Left cardiac atrium (tissue), 4 donors: ENCODE results near the gene SCART1. TPM values are rescaled to one million over a fixed set of nuclear protein-coding genes. Genes with fewer than 3 reads are reported as not detected.
"Not testable (repeated sequence)": the region's sequence is repeated elsewhere in the genome, so short reads cannot be mapped to it uniquely, and the experiment has no call there.

Experiments used
- ATAC-seq, 2 donors: fragments of 200-7000 bp; cut with Tn5 transposase; one replicate each; pipeline ENCODE4 v1.9.1; 2020; ENCODE audit warnings: mild to moderate bottlenecking in 2 of 2, moderate library complexity in 2 of 2
- DNase-seq: peaks from one replicate; pipeline ENCODE4 v3.0.0-alpha.2; 2020
- intact Hi-C, 2 donors: fragments of 100-400 bp; cut with DNase I; formaldehyde crosslinking; loops; one replicate each; pipeline versions ENCODE4 v1.14.1 to v1.15.1; 2022 to 2023
- total RNA-seq, 2 donors: library from RNA; stranded (reverse); fragmentation: NEBNext Ultra II Directional; extraction: Animal tissue kit (Norgen Biotek cat#: 25700); gene quantifications; one replicate each; pipeline ENCODE4 v1.2.1, GENCODE V29; 2021
- donor health status: DM: no; HTN: yes; CAD: no.
- donor health status: DM: no; HTN: yes; CAD: no; lungs with severe emphysema.
- donor health status: DM: yes; HTN: yes; CAD: no.
- donor health status: Dilated cardiomyopathy.

Gene SCART1
- total RNA-seq, 2 donors from 2014 or later = 0.27 to 0.94 TPM

DNA sequence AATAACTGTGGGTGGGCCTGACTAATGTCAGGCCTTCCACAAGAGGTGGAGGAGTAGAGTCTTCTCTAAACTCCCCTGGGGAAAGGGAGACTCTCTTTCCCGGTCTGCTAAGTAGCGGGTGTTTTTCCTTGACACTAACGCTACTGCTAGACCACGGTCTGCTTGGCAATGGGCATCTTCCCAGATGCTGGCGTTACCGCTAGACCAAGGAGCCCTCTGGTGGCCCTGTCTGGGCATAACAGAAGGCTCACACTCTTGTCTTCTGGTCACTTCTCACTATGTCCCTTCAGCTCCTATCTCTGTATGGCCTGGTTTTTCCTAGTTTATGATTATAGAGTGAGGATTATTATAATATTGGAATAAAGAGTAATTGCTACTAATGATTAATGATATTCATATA is 43.6 kb downstream of the SCART1 start:
- DNase-seq, ATAC-seq, intact Hi-C loops: not testable (repeated sequence)

DNA sequence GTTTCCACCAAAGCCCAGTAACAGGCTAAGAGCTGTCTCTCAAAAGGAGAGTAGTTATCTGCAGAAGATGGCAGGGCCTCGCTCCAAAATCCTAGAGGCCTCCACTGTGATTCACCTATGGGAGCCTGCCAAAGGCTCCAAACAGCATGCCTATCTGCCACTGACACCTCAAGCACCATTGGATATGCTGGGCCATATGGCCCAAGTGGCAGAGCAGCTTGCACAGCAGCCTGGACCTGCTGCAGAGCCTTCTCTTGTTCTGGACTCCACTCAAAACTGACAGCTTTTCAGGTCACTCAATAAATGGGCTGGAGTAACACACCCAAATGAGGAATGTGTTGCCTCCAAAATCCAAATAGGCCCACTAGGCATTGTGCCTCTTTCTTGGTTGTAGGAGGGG is 45.4 kb downstream of the SCART1 start:
- ATAC-seq, intact Hi-C loops, DNase-seq: not testable (repeated sequence)

DNA sequence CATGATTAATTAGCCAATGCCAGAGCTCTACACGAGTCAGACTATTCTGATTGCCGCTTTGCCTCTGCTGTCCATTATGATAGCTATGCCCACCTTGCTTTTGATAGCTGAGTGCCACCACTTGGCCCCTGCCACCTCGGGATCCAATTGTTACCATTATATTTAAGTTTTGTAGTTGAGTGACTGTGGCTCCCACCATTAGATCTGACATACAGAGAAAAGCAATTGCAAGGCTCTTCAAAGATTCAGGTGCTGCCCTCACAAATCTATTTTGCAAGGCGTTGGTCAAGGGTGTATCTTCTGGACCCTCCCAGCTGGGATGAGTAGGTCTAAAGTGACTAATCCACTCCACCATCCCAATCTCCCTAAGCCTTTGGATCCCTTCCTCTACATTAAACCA is 47.2 kb downstream of the SCART1 start:
- ATAC-seq, DNase-seq, intact Hi-C loops: not testable (repeated sequence)

DNA sequence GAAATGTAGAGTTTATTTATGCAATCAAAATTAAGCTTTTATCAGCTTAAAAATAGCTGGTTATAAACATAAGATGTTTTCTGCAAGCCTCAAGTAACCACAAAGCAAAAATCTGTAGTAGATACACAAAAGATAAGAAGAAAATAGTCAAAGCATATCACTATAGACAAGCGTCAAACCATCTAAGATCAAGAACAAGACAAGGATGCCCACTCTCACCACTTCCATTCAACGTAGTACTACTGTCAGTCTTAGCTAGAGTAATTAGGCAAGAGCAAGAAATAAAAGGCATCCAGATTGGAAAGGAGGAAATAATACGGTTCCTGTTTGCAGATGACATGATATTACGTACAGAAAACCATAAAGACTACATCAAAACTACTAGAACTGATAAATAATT is 56.0 kb downstream of the SCART1 start:
- no peak for DNase-seq
- ATAC-seq = no peak
- intact Hi-C loops = no loop called here

DNA sequence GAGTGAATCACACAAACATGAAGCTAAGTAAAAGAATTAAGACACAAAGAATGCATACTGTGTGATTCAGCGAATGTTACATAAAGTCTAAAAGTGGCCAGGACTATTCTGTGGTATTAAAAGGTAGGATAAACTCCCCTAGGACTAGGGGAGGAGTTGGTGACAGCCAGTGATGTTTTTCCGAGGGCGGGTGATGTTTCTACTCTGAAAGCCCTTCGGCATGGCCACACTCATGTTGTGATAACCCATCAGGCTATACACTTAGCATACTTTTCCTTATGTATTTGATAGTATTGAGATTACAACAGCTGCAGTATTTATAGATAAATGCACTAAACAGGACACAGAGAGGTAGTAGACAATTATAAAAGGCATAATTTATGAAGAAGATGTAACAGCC is 57.7 kb downstream of the SCART1 start:
- intact Hi-C loops = no loop called here
- DNase-seq = no peak
- ATAC-seq = no peak

DNA sequence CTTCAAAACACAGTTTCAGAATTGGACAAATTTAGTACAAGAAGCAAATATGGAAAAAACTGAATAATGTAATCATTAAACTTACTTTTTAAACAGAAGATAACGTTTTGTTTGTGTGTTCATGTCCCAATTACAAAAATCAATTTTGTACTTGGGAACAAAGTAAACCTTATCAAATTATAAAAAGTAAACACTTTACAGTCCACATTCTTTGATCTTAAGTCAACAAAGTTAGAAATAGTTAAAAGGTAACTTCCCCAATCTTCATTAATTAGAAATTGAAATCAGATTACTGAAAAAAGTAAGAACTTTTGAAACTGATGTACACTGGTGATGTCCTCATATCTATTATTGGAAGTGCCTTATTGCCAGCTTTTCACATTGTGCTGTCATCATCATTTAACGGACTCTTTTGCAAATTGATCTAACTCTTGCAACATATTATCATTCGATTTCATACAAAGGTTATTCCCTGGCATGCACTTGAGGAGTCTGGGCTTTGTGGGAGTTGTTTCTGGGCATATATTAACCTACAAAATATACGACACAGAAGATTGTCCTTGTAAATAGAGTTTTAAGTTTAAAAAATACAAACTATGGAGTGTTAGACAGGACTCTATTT is 58.3 kb downstream of the SCART1 start:
- intact Hi-C loops = no loop called here
- no peak for ATAC-seq
- DNase-seq = no peak

DNA sequence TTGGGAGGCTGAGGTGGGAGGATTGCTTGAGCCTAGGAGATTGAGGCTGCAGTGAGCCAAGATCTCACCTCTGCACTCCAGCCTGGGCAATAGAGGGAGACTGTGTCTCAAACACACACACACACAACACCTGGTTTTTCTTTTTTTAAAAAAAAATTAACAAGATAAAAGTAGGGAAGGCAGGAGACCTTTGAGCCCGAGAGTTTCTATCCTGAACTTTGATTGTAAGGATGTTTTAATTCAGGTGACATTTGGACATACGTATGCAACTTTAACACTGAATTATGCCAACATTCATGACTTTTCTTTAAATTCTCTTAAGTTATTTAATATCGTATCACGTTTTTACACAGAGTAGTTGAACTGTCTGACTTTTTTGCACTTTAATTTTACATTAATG is 61.7 kb downstream of the SCART1 start:
- intact Hi-C loops = no loop called here
- DNase-seq = no peak
- ATAC-seq = no peak

DNA sequence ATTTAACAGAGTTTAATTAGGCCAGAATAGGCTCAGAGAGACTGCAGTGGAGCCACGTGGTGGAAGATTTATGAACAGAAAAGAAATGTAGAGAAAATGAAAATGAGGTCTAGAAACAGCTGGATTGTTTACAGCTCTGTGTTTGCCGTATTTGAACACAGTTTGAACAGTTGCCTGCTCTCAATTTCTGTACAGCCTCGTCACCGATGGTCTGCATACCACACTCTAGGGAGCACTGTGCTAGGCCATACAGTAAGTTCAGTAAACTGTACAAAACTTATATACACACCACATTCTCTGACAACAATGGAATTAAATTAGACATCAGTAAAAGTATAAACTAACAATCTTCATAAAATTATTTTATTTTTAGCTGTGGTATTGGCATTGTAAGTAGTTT is 62.3 kb downstream of the SCART1 start:
- intact Hi-C loops = no loop called here
- DNase-seq (no peak), ATAC-seq (no peak)

DNA sequence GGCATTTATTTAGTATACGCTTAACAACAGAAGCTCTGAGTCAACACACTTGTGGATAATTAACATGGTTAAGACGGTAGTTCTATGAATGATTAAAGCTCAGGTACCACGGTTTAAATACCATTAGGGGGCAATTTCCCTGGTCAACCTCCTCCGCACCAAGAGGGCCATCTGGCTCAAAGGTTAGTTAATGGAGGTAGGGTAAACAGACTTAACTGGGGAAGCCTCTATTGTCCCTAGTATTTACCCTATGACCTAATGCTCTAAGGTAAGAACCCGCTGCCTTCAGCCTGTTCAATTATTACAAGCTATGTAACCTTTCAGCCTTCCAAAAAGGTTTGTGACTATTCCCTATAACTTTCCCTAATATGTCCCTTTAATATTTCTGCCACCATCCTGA is 64.8 kb downstream of the SCART1 start:
- DNase-seq, ATAC-seq, intact Hi-C loops: not testable (repeated sequence)

Other genes with a start within 250 kb of the SCART1 start
- gene UTF1, start 223.7 kb upstream of the SCART1 start, total RNA-seq = not detected
- gene VENTX, start 216.1 kb upstream of the SCART1 start, total RNA-seq = 1 to 10 TPM; 1.3 TPM
- gene ADAM8, start 177.1 kb upstream of the SCART1 start, total RNA-seq = 1 to 10 TPM; 2.3 to 3.8 TPM
- 10 to 100 TPM; 33.6 to 36.6 TPM for gene TUBGCP2, start 145.1 kb upstream of the SCART1 start, total RNA-seq
- gene ZNF511, start 145.0 kb upstream of the SCART1 start, total RNA-seq = 10 to 100 TPM; 34.3 to 44.6 TPM
- not detected for gene CALY, start 117.0 kb upstream of the SCART1 start, total RNA-seq
- gene PRAP1, start 106.6 kb upstream of the SCART1 start, total RNA-seq = not detected
- 10 to 100 TPM; 16.2 to 19.8 TPM for gene FUOM, start 95.9 kb upstream of the SCART1 start, total RNA-seq
- 100 to 1,000 TPM; 106 to 135 TPM for gene ECHS1, start 80.6 kb upstream of the SCART1 start, total RNA-seq
- 1 to 10 TPM; 2.9 TPM for gene PAOX, start 74.7 kb upstream of the SCART1 start, total RNA-seq
- 10 to 100 TPM; 18.8 to 23.2 TPM for gene MTG1, start 59.8 kb upstream of the SCART1 start, total RNA-seq
- not detected for gene SPRN, start 29.3 kb upstream of the SCART1 start, total RNA-seq
- gene CYP2E1, start 73.4 kb downstream of the SCART1 start, total RNA-seq = 1 to 10 TPM; 1.3 TPM
- gene SYCE1, start 111.6 kb downstream of the SCART1 start, total RNA-seq = under 1 TPM; 0.62 to 0.84 TPM
- not detected for gene FRG2B, start 172.8 kb downstream of the SCART1 start, total RNA-seq